ENCODE data around the gene KDM5A.

GRCh38 chr12:242496-242895, 146.6 kb downstream of the KDM5A start:
- TF ChIP-seq POLR2A (IDR thresholded peaks at IDR 0.05), result no peak
- no peak for TF ChIP-seq CTCF (IDR thresholded peaks at IDR 0.05)
